HepG2 (cell line): ENCODE measurements around the gene LRRC8D. TPM values are rescaled to one million over a fixed set of nuclear protein-coding genes. Genes with fewer than 3 reads are reported as not detected.
A peak's percentile ranks its signal among the peaks of the same experiment; 100 is the strongest.

ENCODE experiments used
- AKAP8 ChIP-seq: sonication (generic); formaldehyde crosslinking; IDR thresholded peaks from 2 replicates; pipeline ENCODE4 v1.5.1; 2020; ENCODE audit warnings: mild to moderate bottlenecking, missing genetic modification reagents
- BRCA1 ChIP-seq: sonication (generic); formaldehyde crosslinking; IDR thresholded peaks from 2 replicates; pipeline ENCODE4 v1.4.0; 2020; ENCODE audit warnings: missing genetic modification reagents
- FIP1L1 ChIP-seq: fragments of 200-400 bp; formaldehyde crosslinking; IDR thresholded peaks from 2 replicates; pipeline ENCODE4 v1.6.1; 2018; ENCODE audit warnings: low read depth, mild to moderate bottlenecking, low read length, moderate library complexity, borderline replicate concordance; ENCODE audit not compliant: insufficient read depth
- FOXA3 ChIP-seq: IDR thresholded peaks from 2 replicates; pipeline ENCODE4 v1.6.1; 2016; ENCODE audit warnings: missing genetic modification reagents, missing compliant biosample characterization
- HMGA1 ChIP-seq: sonication (generic); formaldehyde crosslinking; conservative IDR thresholded peaks from 2 replicates; pipeline ENCODE4 v1.4.0; 2020; ENCODE audit warnings: missing genetic modification reagents
- ISL2 ChIP-seq: sonication (generic); formaldehyde crosslinking; IDR thresholded peaks from 2 replicates; pipeline ENCODE4 v1.5.0; 2020; ENCODE audit warnings: missing genetic modification reagents
- KAT8 ChIP-seq: IDR thresholded peaks from 2 replicates; pipeline ENCODE4 v1.6.1; 2016; ENCODE audit warnings: missing genetic modification reagents, missing compliant biosample characterization
- MTA1 ChIP-seq: sonication (generic); formaldehyde crosslinking; IDR thresholded peaks from 2 replicates; pipeline ENCODE4 v1.4.0; 2020; ENCODE audit warnings: missing genetic modification reagents, mild to moderate bottlenecking, borderline replicate concordance
- PCBP1 ChIP-seq: fragments of 200-400 bp; formaldehyde crosslinking; IDR thresholded peaks from 2 replicates; pipeline ENCODE4 v1.6.1; 2017; ENCODE audit warnings: mild to moderate bottlenecking, low read depth, low read length, borderline replicate concordance
- POLR2G ChIP-seq: fragments of 200-400 bp; formaldehyde crosslinking; IDR thresholded peaks from 2 replicates; pipeline ENCODE4 v1.6.1; 2018; ENCODE audit warnings: mild to moderate bottlenecking, low read depth, low read length, moderate library complexity
- RERE ChIP-seq: IDR thresholded peaks from 2 replicates; pipeline ENCODE4 v1.6.1; 2016; ENCODE audit warnings: low read depth, missing genetic modification reagents, missing compliant biosample characterization
- RORA ChIP-seq: sonication (generic); formaldehyde crosslinking; IDR thresholded peaks from 2 replicates; pipeline ENCODE4 v1.5.0; 2020; ENCODE audit warnings: mild to moderate bottlenecking, missing genetic modification reagents, moderate library complexity
- TCF12 ChIP-seq, 2 experiments: fragments of 450-650 bp in 1 of 2; sonication (generic) in 1 of 2; formaldehyde crosslinking in 1 of 2; IDR thresholded peaks; 2 replicates each; pipeline versions ENCODE4 v1.6.1 to v1.8.0; 2017 to 2022; ENCODE audit warnings: antibody characterized with exemption in 1 of 2, mild to moderate bottlenecking in 1 of 2, missing genetic modification reagents in 1 of 2, moderate library complexity in 1 of 2
- TSC22D2 ChIP-seq: sonication (generic); formaldehyde crosslinking; IDR thresholded peaks from 2 replicates; pipeline ENCODE4 v1.5.1; 2020; ENCODE audit warnings: missing genetic modification reagents, mild to moderate bottlenecking, borderline replicate concordance
- ZFP1 ChIP-seq: IDR thresholded peaks from 2 replicates; pipeline ENCODE4 v1.6.1; 2016
- ZMAT3 ChIP-seq: sonication (generic); formaldehyde crosslinking; conservative IDR thresholded peaks from 2 replicates; pipeline ENCODE4 v1.7.0; 2021; ENCODE audit warnings: missing genetic modification reagents
- ZNF451 ChIP-seq: sonication (generic); formaldehyde crosslinking; IDR thresholded peaks from 2 replicates; pipeline ENCODE4 v1.5.0; 2020; ENCODE audit warnings: mild to moderate bottlenecking, missing genetic modification reagents
- ZNF616 ChIP-seq: sonication (generic); formaldehyde crosslinking; IDR thresholded peaks from 2 replicates; pipeline ENCODE4 v1.5.0; 2020; ENCODE audit warnings: low read depth, mild to moderate bottlenecking, missing genetic modification reagents
- polyA plus RNA-seq, 8 experiments: library from polyadenylated mRNA; depleted of rRNA in 3 of 8; stranded (reverse) in 7 of 8; unstranded in 1 of 8; fragments of >200 nt; fragmentation: Illumina TruSeq in 4 of 8; extraction: Trizol in 4 of 8; gene quantifications; 2 replicates each; pipeline versions ENCODE4 v1.2.1 to v1.2.3, GENCODE V29; 2011 to 2016; ENCODE audit warnings: low read depth in 4 of 8, missing spikeins in 1 of 8, mixed read lengths in 1 of 8; ENCODE audit not compliant: insufficient read depth in 1 of 8
- total RNA-seq, 5 experiments: library from RNA; depleted of rRNA; stranded (reverse); fragments of >200 nt; fragmentation: Illumina TruSeq; extraction: Trizol; gene quantifications; 2 replicates each; pipeline ENCODE4 v1.2.3, GENCODE V29; 2016; ENCODE audit warnings: low read depth in 1 of 5
- TF ChIP-seq, protein P1 (sequence below): sonication (generic); formaldehyde crosslinking; IDR thresholded peaks from 2 replicates; pipeline ENCODE4 v1.4.0; 2020; ENCODE audit warnings: missing genetic modification reagents, low read depth, mild to moderate bottlenecking, borderline replicate concordance
- TF ChIP-seq, protein P2 (sequence below): sonication (generic); formaldehyde crosslinking; IDR thresholded peaks from 2 replicates; pipeline ENCODE4 v1.5.0; 2020; ENCODE audit warnings: mild to moderate bottlenecking, missing genetic modification reagents
- TF ChIP-seq, protein P3 (sequence below): sonication (generic); formaldehyde crosslinking; IDR thresholded peaks from 2 replicates; pipeline ENCODE4 v1.5.1; 2020; ENCODE audit warnings: missing genetic modification reagents, mild to moderate bottlenecking, borderline replicate concordance

The LRRC8D gene
- total and polyA plus RNA-seq, 2 of the 13 experiments (the other 11 are each of a cell fraction or from before 2014, with no cell fraction given): 29.9 to 45.5 TPM

DNA sequence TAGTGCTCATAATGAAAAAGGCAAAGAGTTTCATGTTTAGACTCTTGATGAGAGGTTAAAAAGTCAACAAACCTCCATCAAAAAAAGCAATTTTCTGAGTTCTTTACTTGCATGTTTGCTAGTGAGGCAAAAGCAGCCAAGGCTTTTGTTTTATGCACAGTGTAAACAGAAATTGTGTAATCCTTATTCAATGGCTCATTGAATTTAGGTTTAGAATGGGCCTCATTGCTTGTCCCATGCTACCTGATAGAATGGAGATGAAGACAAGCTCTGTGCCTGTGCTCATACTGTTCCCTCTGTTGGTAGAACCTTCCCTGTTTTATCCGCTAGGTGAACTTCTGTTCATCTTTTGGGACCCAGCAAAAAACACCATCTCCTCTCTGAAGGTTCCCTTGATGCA is 10.0 kb upstream of the LRRC8D start (continued):
- TF ChIP-seq POLR2G (no peak), TSC22D2 (CRISPR knock-in tag) (no peak), PCBP1 (no peak), ZNF616 (no peak), KAT8 (CRISPR knock-in tag) (peak; percentile 53; the same call in 1 of the 2 replicates), RORA (no peak), HMGA1 (CRISPR knock-in tag) (no peak), ISL2 (CRISPR knock-in tag) (peak; percentile 91), RERE (CRISPR knock-in tag) (no peak), AKAP8 (CRISPR knock-in tag) (no peak), TCF12 (IDR thresholded peaks at IDR 0.05) (no peak), TCF12 (CRISPR knock-in tag; IDR thresholded peaks at IDR 0.05) (no peak), ZFP1 (CRISPR knock-in tag) (no peak), FOXA3 (CRISPR knock-in tag) (peak; percentile 95), MTA1 (CRISPR knock-in tag) (no peak), FIP1L1 (no peak), BRCA1 (CRISPR knock-in tag) (no peak), ZMAT3 (CRISPR knock-in tag) (no peak), ZNF451 (CRISPR knock-in tag) (no peak)
- TF ChIP-seq, protein P1, sequence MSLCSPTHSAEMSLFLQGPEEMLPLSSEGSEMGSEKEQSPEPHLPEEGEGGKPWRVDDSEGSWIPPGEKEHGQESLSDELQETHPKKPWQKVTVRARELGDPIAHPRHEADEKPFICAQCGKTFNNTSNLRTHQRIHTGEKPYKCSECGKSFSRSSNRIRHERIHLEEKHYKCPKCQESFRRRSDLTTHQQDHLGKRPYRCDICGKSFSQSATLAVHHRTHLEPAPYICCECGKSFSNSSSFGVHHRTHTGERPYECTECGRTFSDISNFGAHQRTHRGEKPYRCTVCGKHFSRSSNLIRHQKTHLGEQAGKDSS: no peak
- TF ChIP-seq, protein P2, sequence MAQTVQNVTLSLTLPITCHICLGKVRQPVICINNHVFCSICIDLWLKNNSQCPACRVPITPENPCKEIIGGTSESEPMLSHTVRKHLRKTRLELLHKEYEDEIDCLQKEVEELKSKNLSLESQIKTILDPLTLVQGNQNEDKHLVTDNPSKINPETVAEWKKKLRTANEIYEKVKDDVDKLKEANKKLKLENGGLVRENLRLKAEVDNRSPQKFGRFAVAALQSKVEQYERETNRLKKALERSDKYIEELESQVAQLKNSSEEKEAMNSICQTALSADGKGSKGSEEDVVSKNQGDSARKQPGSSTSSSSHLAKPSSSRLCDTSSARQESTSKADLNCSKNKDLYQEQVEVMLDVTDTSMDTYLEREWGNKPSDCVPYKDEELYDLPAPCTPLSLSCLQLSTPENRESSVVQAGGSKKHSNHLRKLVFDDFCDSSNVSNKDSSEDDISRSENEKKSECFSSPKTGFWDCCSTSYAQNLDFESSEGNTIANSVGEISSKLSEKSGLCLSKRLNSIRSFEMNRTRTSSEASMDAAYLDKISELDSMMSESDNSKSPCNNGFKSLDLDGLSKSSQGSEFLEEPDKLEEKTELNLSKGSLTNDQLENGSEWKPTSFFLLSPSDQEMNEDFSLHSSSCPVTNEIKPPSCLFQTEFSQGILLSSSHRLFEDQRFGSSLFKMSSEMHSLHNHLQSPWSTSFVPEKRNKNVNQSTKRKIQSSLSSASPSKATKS (CRISPR knock-in tag): no peak
- TF ChIP-seq, protein P3, sequence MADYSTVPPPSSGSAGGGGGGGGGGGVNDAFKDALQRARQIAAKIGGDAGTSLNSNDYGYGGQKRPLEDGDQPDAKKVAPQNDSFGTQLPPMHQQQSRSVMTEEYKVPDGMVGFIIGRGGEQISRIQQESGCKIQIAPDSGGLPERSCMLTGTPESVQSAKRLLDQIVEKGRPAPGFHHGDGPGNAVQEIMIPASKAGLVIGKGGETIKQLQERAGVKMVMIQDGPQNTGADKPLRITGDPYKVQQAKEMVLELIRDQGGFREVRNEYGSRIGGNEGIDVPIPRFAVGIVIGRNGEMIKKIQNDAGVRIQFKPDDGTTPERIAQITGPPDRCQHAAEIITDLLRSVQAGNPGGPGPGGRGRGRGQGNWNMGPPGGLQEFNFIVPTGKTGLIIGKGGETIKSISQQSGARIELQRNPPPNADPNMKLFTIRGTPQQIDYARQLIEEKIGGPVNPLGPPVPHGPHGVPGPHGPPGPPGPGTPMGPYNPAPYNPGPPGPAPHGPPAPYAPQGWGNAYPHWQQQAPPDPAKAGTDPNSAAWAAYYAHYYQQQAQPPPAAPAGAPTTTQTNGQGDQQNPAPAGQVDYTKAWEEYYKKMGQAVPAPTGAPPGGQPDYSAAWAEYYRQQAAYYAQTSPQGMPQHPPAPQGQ (CRISPR knock-in tag): no peak
